ENCODE results near the gene LIMD2.

GRCh38 chr17:63692195-63692816 lies 7.6 kb downstream of the LIMD2 start:
- TF ChIP-seq POLR2A (IDR thresholded peaks at IDR 0.05; ENCODE audit: low read depth, low read length) (no peak), POLR2AphosphoS5 (IDR thresholded peaks at IDR 0.05; ENCODE audit: low read depth, low read length) (no peak), TAF1 (IDR thresholded peaks at IDR 0.05; ENCODE audit: borderline replicate concordance, low read depth, low read length) (no peak)
